Heart right ventricle (tissue), 16 donors: ENCODE data around the gene PCNX4. TPM values are rescaled to one million over a fixed set of nuclear protein-coding genes. Genes with fewer than 3 reads are reported as not detected.

Experiments used
- ATAC-seq, 8 donors: fragments of 200-7000 bp; cut with Tn5 transposase; one replicate each; pipeline ENCODE4 v1.9.1; 2020; ENCODE audit warnings: mild to moderate bottlenecking in 8 of 8, moderate library complexity in 8 of 8, moderate number of reproducible peaks in 1 of 8
- DNase-seq, 2 donors: peaks; one replicate each; pipeline ENCODE4 v3.0.0-alpha.2; 2020
- H3K27ac ChIP-seq, 10 donors: fragments of 200-600 bp; sonication (generic) in 2 of 10; one replicate each; pipeline versions ENCODE4 v1.5.0 to v1.8.0; 2020 to 2022; ENCODE audit warnings: mild to moderate bottlenecking in 3 of 10
- H3K27me3 ChIP-seq, 7 donors: fragments of 200-600 bp; one replicate each; pipeline ENCODE4 v1.8.0; 2021 to 2022; ENCODE audit warnings: mild to moderate bottlenecking in 2 of 7
- H3K36me3 ChIP-seq, 9 donors: fragments of 200-600 bp; sonication (generic) in 1 of 9; one replicate each; pipeline versions ENCODE4 v1.5.0 to v1.8.0; 2020 to 2022; ENCODE audit warnings: mild to moderate bottlenecking in 2 of 9
- H3K4me1 ChIP-seq, 9 donors: fragments of 200-600 bp; sonication (generic) in 1 of 9; one replicate each; pipeline versions ENCODE4 v1.5.0 to v1.8.0; 2020 to 2022; ENCODE audit warnings: mild to moderate bottlenecking in 4 of 9
- H3K4me3 ChIP-seq, 10 donors: fragments of 200-600 bp; sonication (generic) in 2 of 10; one replicate each; pipeline versions ENCODE4 v1.5.0 to v1.8.0; 2020 to 2022; ENCODE audit warnings: mild to moderate bottlenecking in 7 of 10, moderate library complexity in 2 of 10
- H3K9me3 ChIP-seq, 11 donors: fragments of 200-600 bp in 10 of 11; sonication (generic) in 2 of 11; one replicate each; pipeline versions ENCODE4 v1.5.0 to v1.8.0; 2013 to 2022; ENCODE audit warnings: mild to moderate bottlenecking in 2 of 11, control low read depth in 1 of 11, moderate library complexity in 1 of 11
- CTCF ChIP-seq, 9 donors: fragments of 200-600 bp; sonication (generic) in 2 of 9; IDR thresholded peaks; one replicate each; pipeline versions ENCODE4 v1.5.0 to v1.8.0; 2021 to 2022; ENCODE audit warnings: antibody characterized with exemption in 9 of 9, mild to moderate bottlenecking in 5 of 9, moderate library complexity in 1 of 9
- WGBS, 2 donors: extraction: QIAGEN DNeasy Blood & Tissue Kit; methylation state at CpG; one replicate each; pipeline ENCODE4 v1.1.7; 2013; ENCODE audit warnings: inconsistent platforms in 1 of 2; 5-methylcytosine and 5-hydroxymethylcytosine counted together
- intact Hi-C, 10 donors: fragments of 100-400 bp; cut with DNase I; formaldehyde crosslinking; loops; one replicate each; pipeline versions ENCODE4 v1.11.1 to v1.14.2; 2022
- polyA plus RNA-seq, 2 donors: library from polyadenylated mRNA; stranded (reverse); fragments of 200-250 nt; gene quantifications; one replicate each; pipeline ENCODE4 v1.2.3, GENCODE V29; 2013
- total RNA-seq, 10 donors: library from RNA; stranded (reverse); fragmentation: NEBNext Ultra II Directional in 3 of 10; extraction: Animal tissue kit (Norgen Biotek cat#: 25700) in 3 of 10; gene quantifications; one replicate each; pipeline versions ENCODE4 v1.2.1 to v1.2.4, GENCODE V29; 2021 to 2023
- donor health status: Arrhythmogenic right ventricular cardiomyopathy.
- donor health status: ischemic (EF 13 %, LVEDD 7.1; RV severe dilation, severe dysfunction).
- donor health status: healthy with polysubstance abuse.
- donor health status: DM: no; HTN: yes; CAD: no.
- donor health status: DM: no; HTN: no; CAD: no.
- donor health status: ischemic (EF 25% LVEDD 6.9; RV normal size, moderate dysfunction).
- donor health status: ischemic (EF 25% LVEDD 5.7; RV mildly dilated, moderate dysfunction).
- donor health status: healthy.
- donor health status: DM: yes; HTN: yes; CAD: no.
- donor health status: Ischemic cardiomyopathy.
- donor health status: ischemic (EF 35%, LVEDD 5.7; RV mildly dilated, moderate dysfunction).
- donor health status: nonischemic (EF 11% LVEDD 7.7; RV severe dilation, severe dysfunction).
- donor health status: DM: yes; HTN: yes; CAD: no.
- donor health status: PGD.
- donor health status: ischemic (EF 29% LVEDD 5.4; RV normal size, mild dysfunction).
- donor health status: nonischemic (EF 23%, LVEDD 6.1; RV moderate dilation, normal function).

Gene PCNX4
- total and polyA plus RNA-seq, 12 donors, result 10.9 to 56.7 (median 31.2) TPM

DNA sequence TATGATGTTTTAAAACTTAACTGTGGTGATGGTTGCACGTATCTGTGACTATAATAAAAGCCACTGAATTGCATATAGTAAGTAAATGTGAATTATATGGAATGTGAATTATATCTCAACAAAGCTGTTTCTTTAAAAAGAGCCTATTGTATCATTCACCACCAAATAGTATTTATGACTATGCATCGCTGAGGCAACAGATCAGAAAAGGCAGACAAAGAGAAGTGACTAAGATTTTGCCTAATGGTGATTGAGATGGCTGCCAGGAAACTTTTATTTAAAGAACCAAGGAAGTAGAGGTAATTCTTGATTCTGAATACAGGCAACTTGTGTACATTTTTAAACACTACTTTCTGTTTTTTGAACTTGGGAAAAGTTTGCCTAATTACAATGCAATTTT lies 41.8 kb downstream of the PCNX4 start:
- no peak for TF ChIP-seq CTCF (IDR thresholded peaks at IDR 0.05)
- Histone ChIP-seq H3K4me3 (no peak overlapping the region), H3K27ac (no peak overlapping the region), H3K4me1 (no peaks in the 10 kb centered on the region), H3K9me3 (no peaks in the 10 kb centered on the region), H3K27me3 (no peaks in the 10 kb centered on the region), H3K36me3 (peaks cover 0 to 72% (median 0%) of the 10 kb centered on the region in 9 donors)
- 90 to 97% methylated on average over 2 of the region's 2 CpGs for WGBS, 2 donors
- ATAC-seq, result no peak
- no peak for DNase-seq
- intact Hi-C loops, result no loop called here

DNA sequence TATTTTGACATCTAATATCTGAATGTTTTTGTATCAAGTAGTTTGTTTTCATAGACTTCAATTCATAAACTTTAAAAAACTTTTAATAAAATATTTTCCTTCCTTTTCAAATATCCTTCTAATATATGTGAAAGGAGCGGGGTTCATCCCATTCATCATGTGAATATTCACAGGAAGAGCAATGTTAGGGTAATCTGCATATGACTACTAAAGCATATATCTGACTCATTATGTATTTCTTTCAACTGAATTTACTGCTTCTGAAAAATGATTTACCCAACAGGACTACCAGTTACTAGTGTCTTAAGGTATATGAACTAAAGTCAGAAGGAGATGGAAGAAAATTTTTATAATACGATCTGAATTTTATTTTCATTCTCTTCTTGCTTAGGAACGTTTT lies 43.0 kb downstream of the PCNX4 start:
- no peak overlapping the region for H3K27ac ChIP-seq
- intact Hi-C loops, result no loop called here

DNA sequence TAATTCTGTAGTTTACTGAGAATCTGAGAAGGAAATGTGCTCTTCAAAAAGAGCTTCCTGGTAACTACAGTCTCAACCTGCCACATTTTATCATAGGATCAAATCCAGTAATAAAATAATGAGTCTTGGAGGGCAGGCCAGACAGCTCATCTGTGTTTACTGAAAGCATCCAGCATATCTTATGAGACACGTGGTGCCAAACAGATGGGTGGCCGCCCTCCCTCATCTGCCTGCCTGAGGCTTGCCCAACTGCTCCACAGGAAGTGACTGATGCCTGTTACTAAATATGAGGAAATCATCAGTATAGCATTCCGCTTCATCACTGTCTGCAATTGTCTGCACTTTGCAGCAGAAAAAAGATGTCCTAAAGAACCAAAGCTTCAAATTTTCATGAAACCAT lies 60.0 kb downstream of the PCNX4 start:
- Histone ChIP-seq H3K4me1 (peaks cover 0 to 50% (median 26%) of the 10 kb centered on the region in 9 donors), H3K27me3 (no peaks in the 10 kb centered on the region), H3K27ac (peak overlapping the region in 5 of 10 donors; percentile 17 to 86 (median 42)), H3K4me3 (no peak overlapping the region), H3K36me3 (peaks cover 0 to 84% (median 22%) of the 10 kb centered on the region in 9 donors), H3K9me3 (no peaks in the 10 kb centered on the region)
- DNase-seq, result peak; percentile 39 to 51
- ATAC-seq, result peak; percentile 72 to 98 (median 89)
- TF ChIP-seq CTCF (IDR thresholded peaks at IDR 0.05), result no peak
- intact Hi-C loops, result loop anchor here in 1 of 10 donors (5.0 kb wide), 1 partner anchor 59 kb away; the partner anchor contains the start of gene PCNX4
- WGBS, 2 donors, result 25 to 31% methylated on average over 3 of the region's 3 CpGs

More for the DNA sequence above, 43.0 kb downstream of the PCNX4 start:
- WGBS, 2 donors, result 98% methylated on average over 3 of the region's 3 CpGs
- Histone ChIP-seq H3K4me3 (no peak overlapping the region), H3K9me3 (no peaks in the 10 kb centered on the region), H3K4me1 (no peaks in the 10 kb centered on the region), H3K36me3 (peaks cover 0 to 60% (median 0%) of the 10 kb centered on the region in 9 donors), H3K27me3 (no peaks in the 10 kb centered on the region)
- no peak for DNase-seq
- ATAC-seq, result no peak
- no peak for TF ChIP-seq CTCF (IDR thresholded peaks at IDR 0.05)

- no peak overlapping the region for H3K4me3 ChIP-seq
- ATAC-seq, result no peak
- intact Hi-C loops, result loop anchor here in 1 of 10 donors (5.0 kb wide), 1 partner anchor 62 kb away; the partner anchor contains the start of gene PCNX4
- no peaks in the 10 kb centered on the region for H3K27me3 ChIP-seq
- H3K4me1 ChIP-seq, result peaks cover 0 to 57% (median 26%) of the 10 kb centered on the region in 9 donors
- H3K36me3 ChIP-seq, result peaks cover 0 to 61% (median 13%) of the 10 kb centered on the region in 9 donors
- WGBS, 2 donors, result 77 to 79% methylated on average over 3 of the region's 3 CpGs
- TF ChIP-seq CTCF (IDR thresholded peaks at IDR 0.05), result no peak
- DNase-seq, result no peak
- H3K27ac ChIP-seq, result peak overlapping the region in 3 of 10 donors; percentile 18 to 77 (median 29)
- H3K9me3 ChIP-seq, result no peaks in the 10 kb centered on the region
These were observed 62.3 kb downstream of the PCNX4 start for GRCh38 chr14:60153991-60154390.
